GM12872 (cell line): Measurements from ENCODE around the gene SLC6A12.
A peak's percentile ranks its signal among the peaks of the same experiment; 100 is the strongest.

Experiments used
- CTCF ChIP-seq: IDR thresholded peaks from 3 replicates; pipeline ENCODE4 v1.5.1; 2011; ENCODE audit warnings: low read depth, mild to moderate bottlenecking, low read length, moderate library complexity; ENCODE audit not compliant: insufficient read depth

The SLC6A12 gene

GRCh38 chr12:194276-194675 is 19.7 kb downstream of the SLC6A12 start:
- no peak for TF ChIP-seq CTCF

GRCh38 chr12:193261-193660 is 20.7 kb downstream of the SLC6A12 start:
- no peak for TF ChIP-seq CTCF

GRCh38 chr12:191541-191940 is 22.4 kb downstream of the SLC6A12 start:
- TF ChIP-seq CTCF: no peak

DNA sequence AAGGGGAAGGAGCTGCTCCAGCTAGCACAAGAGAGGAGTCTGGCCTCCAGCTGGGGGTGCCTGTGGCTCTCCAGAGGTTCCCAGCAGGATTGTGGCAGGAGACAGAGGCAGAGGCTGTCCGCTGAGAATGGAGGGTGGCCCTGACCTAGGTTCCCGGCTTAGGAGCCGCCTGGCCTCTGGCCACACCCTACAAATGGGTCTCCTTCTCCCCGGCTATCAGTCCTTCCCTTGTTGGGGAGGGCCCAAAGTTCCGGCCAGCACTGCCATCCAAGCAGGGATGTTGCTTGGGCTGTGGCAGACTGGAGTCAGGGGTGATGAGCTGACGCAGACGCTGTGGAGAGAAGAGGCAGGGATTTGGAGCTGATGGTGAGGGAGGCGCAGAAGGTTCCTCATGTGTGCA is 23.1 kb downstream of the SLC6A12 start:
- no peak for TF ChIP-seq CTCF

DNA sequence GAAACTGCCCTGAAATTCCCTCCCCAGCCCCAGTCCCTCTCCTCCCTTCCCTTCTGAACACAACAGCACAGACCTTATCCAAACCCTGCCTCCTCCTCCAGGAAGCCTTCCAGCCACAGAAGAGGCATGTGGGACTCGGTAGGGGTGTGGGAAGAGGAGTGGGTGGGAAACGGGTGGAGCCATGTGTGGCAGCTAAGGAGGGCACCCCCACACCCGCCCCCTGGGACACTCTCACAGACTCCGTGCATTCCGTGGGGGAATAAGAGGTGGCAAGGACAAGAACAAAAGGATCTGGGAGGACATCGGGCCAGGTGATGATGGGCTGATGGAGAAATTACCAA is 24.4 kb downstream of the SLC6A12 start:
- no peak for TF ChIP-seq CTCF

DNA sequence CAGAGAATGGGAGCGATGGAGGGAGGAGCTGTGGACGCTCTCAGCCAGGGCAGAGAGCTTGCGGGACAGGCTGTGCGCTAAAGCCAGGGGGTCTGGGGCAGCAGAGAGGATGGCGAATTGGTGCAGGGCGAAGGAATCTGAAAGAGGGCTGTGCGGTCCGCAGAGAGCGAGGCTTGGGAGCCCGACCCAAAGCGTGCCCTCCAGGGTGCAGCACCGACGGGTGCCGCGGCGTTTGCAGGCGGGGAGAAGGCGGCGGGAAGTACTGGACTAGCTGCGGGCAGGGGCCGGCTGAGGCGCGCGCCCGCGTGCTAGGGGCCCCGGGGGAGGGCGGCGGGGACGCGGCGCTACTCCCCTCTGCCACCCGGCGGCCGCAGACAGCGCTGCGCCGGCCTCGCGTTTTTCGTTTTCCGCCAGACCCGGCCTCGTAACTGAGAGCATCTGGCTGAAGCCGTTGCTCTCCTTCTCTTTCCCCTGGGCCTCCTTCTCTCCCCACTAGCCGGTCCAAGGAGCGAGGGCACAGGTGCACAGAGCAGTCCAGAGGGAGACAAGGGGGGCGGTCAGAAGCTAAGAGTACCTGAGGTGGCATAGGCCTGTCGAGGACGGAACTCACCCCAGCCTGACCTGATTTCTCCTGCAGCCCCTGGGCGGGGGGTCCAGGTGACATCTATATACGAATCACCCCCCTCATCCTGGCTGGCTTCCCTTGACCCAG is 24.9 kb downstream of the SLC6A12 start:
- peak; percentile 57; the same call in 2 of the 3 replicates for TF ChIP-seq CTCF

GRCh38 chr12:186006-186625 is 27.8 kb downstream of the SLC6A12 start:
- no peak for TF ChIP-seq CTCF

GRCh38 chr12:185576-185955 is 28.4 kb downstream of the SLC6A12 start:
- no peak for TF ChIP-seq CTCF
